Measurements from ENCODE around the gene RFX6.
A peak's percentile ranks its signal among the peaks of the same experiment; 100 is the strongest.
"Not testable (repeated sequence)": the region's sequence is repeated elsewhere in the genome, so short reads cannot be mapped to it uniquely, and the experiment has no call there.

Gene RFX6

GRCh38 chr6:116876635-116877611 is at the start of gene RFX6:
RFX6 (plus strand) TSS chr6:116877242; CDS start chr6:116877276, 34 bp downstream.
- DNase-seq (ENCODE audit: low read depth): no peak

DNA sequence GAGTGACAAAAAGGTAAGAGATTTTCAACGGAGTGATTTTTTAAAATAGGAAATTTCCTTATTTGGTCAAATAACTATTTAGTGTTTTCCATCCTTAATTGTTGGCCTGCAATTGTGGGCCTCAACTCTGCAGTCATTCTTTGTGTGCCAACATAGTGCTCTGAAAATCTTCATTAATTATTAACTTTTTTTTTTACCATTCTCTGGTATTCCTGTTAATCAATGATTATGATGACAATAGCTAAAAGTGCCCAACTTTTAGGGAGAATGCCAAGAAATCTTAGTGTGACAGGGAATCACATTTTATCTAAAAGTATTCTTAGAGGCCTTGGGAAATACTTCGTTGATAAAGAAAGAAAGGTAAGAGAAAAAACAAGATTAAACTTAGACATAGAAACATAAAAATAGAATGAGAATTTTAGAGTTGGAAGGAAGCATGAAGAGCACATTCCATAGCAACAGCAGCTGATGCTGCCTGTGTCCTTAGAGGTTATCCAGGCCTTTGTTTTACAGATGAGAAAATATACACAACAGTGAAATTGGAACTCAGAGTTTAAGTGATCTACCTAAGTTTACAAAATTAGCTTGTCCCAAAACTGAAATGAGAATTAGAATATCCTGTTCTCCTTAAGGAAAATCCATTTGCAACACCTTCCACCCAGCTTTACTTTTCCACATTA is 49.3 kb upstream of the RFX6 start:
- no peak for DNase-seq (ENCODE audit: low read depth)

- no peak for DNase-seq (ENCODE audit: low read depth)
Observed at GRCh38 chr6:116828983-116829382, 48.1 kb upstream of the RFX6 start, which contains the start of gene GPRC6A. GPRC6A (minus strand) TSS chr6:116829083; CDS start chr6:116829013, 70 bp downstream.

DNA sequence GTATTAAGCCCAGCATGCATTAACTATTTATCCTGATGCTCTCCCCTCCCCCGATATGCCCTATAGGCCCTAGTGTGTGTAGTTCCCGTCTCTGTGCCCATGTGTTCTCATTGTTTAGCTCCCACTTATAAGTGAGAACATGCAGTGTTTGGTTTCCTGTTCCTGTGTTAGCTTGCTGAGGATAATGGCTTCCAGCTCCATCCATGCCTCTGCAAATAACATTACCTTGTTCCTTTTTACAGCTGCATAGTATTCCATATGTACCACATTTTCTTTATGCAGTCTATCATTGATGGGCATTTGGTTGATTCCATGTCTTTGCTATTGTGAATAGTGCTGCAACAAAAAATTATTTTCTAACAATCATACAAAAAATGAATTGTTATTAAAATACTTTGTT is 42.5 kb upstream of the RFX6 start:
- not testable (repeated sequence) for DNase-seq (ENCODE audit: low read depth)

DNA sequence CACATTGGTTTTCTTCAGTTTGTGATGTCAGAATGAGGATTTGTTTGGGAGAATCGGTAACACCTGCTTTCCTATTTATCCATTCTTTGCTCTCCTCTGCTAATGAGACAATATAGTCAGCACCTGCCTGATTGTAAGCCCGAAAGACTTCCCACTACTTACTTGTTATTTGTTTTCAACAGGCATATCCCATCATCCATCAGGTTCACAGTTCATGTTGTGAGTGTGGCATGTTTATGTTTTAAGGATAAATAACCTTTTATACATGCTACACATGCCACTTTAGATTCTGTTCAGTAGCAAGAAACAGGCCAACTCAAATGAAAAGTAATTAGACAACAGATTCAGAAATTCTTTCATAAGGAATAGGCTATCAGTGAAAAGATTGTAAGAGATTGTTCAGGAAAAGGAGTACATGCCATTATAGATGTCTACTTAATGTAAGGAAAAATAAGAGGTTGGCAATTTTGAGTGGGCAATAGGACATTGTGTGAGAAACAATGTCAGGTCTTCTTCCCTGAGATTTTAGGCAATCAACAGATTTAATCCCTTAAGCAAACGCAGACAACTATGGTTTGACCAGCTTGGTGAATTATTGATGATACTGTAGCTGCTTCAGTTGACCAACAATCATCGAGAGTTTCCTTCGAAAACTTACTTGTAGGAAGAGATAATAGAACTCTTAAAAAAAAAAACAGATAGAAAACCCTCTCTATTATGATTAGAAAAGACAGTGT is 40.3 kb upstream of the RFX6 start:
- DNase-seq (ENCODE audit: low read depth): no peak

DNA sequence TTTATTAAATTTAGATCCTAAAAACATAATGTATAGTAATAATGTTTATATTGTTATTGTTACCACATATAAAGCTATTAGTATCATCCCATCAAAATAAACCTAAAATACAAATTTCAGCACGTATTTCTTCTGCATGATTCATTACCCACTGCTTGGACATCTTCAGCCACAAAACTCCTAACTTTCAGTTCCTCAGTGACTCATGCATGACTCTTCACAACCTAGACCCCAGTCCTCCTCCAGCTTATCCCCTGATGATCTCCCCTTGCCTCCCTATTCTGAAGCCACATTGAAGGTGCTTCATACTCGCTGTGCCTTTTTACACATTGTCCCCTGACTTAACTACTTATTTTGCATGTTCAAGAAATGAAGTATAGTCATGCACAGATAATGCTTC is 37.0 kb upstream of the RFX6 start:
- DNase-seq (ENCODE audit: low read depth): no peak

- no peak for DNase-seq (ENCODE audit: low read depth)
Observed at GRCh38 chr6:116842459-116842858, 34.6 kb upstream of the RFX6 start.

DNA sequence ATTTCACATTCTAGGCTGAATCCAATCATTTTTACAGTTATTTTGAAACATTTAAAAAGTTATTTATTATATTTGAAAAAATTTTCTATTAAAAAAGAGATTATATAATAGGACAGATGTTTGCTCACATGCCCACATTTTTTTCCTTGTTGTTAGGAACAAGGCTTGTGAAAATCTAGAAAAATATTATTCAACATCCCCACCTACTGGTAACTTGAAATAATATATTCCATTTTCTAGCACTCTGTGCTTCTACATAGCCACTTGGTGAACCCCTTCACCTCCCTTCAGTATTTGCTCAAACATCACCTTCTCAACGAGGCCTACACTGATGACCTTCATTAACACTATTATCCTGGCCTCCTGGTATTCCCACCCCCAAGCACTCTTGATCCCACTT is 29.8 kb upstream of the RFX6 start:
- peak; percentile 12 for DNase-seq (ENCODE audit: low read depth)

- no peak for DNase-seq (ENCODE audit: low read depth)
Observed at GRCh38 chr6:116858060-116858459, 19.0 kb upstream of the RFX6 start.

DNA sequence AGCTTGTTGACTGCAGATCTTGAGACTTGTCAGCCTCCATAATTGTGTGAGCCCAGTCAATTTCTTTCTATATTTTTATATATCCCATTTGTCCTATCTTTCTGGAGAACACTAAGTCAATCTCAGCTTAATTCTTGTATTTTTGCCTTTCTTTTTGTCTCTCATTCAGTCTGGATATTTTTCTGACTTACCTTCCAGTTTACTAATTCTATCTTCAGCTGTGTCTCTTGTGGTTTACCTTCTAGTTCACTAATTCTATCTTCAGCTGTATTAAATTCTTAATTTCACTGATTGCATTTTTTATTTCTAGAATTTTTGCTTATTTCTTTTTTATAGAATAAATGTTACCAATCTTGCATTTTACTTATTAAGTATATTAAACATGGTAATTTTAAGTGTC is 17.8 kb upstream of the RFX6 start:
- DNase-seq (ENCODE audit: low read depth): no peak

DNA sequence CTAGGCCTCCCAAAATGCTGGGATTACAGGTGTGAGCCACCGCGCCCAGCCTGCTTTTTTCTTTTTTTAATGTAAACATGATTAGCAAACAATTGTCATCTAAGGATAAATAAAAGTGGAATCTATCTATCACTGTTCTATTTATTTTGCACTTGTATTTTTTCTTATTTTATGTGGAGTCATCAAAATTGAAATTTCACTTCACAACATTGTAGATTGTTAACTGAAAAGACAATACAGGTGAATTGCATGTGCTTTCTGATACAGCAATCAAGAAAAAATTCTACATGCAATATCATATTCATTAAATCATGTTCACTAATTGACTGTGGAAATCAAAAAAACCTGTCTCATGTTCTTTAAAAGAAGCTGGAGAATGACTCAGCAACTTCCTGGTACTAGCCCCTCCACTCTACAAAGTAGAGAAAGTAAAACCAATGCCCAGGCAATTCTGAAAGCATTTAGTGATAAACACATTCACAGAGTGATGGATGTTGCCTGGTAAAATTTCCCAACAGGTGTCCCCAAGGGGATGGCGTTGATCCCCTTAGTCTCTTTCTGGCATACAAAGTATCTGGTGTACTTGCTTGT is 10.7 kb upstream of the RFX6 start:
- DNase-seq (ENCODE audit: low read depth): no peak

GRCh38 chr6:116872771-116873170 is 4.3 kb upstream of the RFX6 start:
- DNase-seq (ENCODE audit: low read depth): no peak

DNA sequence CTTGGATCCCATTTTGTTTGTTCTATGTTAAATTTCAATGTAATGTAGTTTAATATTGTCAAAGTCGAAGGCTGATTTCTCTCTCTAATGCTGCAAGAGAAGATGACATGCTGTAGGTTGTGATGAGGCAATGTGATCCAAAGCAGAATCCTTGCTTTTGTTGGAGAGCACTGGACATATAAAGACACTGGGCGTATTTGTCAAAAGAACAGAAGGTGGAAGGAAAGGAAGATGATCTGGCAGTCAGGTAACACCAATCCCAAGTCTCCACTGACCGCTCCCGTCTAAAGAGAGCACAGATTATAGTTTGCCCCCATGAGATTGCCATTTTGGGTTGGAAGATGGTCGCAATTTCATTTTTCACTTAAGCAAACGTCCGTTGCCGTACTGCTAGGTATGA is 935 bp upstream of the RFX6 start:
- no peak for DNase-seq (ENCODE audit: low read depth)

DNA sequence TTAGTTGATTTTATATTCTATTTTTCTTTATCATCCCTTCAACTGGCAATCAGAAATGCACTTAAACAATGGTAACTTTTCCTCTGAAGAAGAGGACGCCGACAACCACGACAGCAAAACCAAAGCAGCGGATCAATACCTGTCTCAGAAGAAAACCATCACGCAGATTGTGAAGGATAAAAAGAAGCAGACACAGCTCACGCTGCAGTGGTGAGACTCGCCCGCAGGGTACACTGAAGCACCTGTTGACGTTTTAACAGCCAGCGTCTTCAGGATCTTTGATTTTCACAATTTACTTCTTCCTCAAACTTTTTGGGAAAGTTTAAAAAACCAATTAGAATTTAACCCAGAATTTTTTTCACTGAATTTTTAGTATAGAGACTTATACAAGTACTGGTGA is 701 bp downstream of the RFX6 start:
- no peak for DNase-seq (ENCODE audit: low read depth)

- no peak for DNase-seq (ENCODE audit: low read depth)
Observed at GRCh38 chr6:116881236-116881635, 4.2 kb downstream of the RFX6 start.

- DNase-seq (ENCODE audit: low read depth): no peak
Observed at GRCh38 chr6:116883005-116883404, 6.0 kb downstream of the RFX6 start.

GRCh38 chr6:116884530-116884929 is 7.5 kb downstream of the RFX6 start:
- no peak for DNase-seq (ENCODE audit: low read depth)

DNA sequence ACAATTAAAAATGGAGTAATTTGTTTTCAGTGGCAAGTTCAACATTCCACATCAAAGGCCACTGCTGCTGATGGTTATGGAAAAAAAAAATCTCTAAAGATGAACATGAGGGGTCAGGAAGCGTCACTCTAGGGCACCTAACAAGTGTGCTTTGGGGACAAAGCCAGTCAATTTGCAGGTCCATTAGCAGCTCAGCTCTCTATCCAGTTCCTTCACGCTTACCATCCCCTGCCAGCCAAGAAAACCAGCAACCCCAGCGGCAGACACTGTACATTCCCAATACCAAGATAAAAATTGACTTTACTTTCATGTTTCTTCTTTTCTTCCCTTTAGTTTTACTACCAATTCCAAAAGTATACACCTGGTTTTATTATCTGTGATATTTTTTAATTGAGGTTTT is 10.1 kb downstream of the RFX6 start:
- no peak for DNase-seq (ENCODE audit: low read depth)

GRCh38 chr6:116887894-116888293 is 10.9 kb downstream of the RFX6 start:
- no peak for DNase-seq (ENCODE audit: low read depth)

- DNase-seq (ENCODE audit: low read depth): no peak
Observed at GRCh38 chr6:116888732-116889360, 11.8 kb downstream of the RFX6 start.

- DNase-seq (ENCODE audit: low read depth): no peak
Observed at GRCh38 chr6:116894669-116895068, 17.6 kb downstream of the RFX6 start.

GRCh38 chr6:116895935-116896334 is 18.9 kb downstream of the RFX6 start:
- DNase-seq (ENCODE audit: low read depth): no peak

Data from fibroblast of the conjunctiva (primary cell).